GM12873 (cell line): ENCODE measurements around the gene CARMIL1.

Experiments used
- CTCF ChIP-seq: IDR thresholded peaks from 2 replicates; pipeline ENCODE4 v1.5.1; 2012; ENCODE audit warnings: low read depth, mild to moderate bottlenecking, moderate library complexity, low read length, control low read depth; ENCODE audit not compliant: insufficient read depth; ENCODE audit errors: missing control alignments

CARMIL1 gene

GRCh38 chr6:25570578-25570977 is 291.4 kb downstream of the CARMIL1 start:
- TF ChIP-seq CTCF: no peak

GRCh38 chr6:25576919-25577318 is 297.7 kb downstream of the CARMIL1 start:
- TF ChIP-seq CTCF: no peak

GRCh38 chr6:25578538-25578937 is 299.4 kb downstream of the CARMIL1 start:
- TF ChIP-seq CTCF: no peak

GRCh38 chr6:25579391-25579883 is 300.3 kb downstream of the CARMIL1 start:
- TF ChIP-seq CTCF: no peak

GRCh38 chr6:25579902-25580495 is 300.8 kb downstream of the CARMIL1 start:
- no peak for TF ChIP-seq CTCF

GRCh38 chr6:25582101-25582500 is 302.9 kb downstream of the CARMIL1 start:
- no peak for TF ChIP-seq CTCF

GRCh38 chr6:25583099-25583498 is 303.9 kb downstream of the CARMIL1 start:
- TF ChIP-seq CTCF: no peak

- no peak for TF ChIP-seq CTCF
These were observed 304.7 kb downstream of the CARMIL1 start for GRCh38 chr6:25583906-25584305.
